GM19328 (cell line): ENCODE measurements around the gene NRIP3.

Source experiments
- ATAC-seq: cut with Tn5 transposase; IDR thresholded peaks from one replicate; pipeline ENCODE4 v1.9.1; 2021; ENCODE audit warnings: mild to moderate bottlenecking, moderate library complexity; ENCODE audit not compliant: unreplicated experiment

Gene NRIP3

DNA sequence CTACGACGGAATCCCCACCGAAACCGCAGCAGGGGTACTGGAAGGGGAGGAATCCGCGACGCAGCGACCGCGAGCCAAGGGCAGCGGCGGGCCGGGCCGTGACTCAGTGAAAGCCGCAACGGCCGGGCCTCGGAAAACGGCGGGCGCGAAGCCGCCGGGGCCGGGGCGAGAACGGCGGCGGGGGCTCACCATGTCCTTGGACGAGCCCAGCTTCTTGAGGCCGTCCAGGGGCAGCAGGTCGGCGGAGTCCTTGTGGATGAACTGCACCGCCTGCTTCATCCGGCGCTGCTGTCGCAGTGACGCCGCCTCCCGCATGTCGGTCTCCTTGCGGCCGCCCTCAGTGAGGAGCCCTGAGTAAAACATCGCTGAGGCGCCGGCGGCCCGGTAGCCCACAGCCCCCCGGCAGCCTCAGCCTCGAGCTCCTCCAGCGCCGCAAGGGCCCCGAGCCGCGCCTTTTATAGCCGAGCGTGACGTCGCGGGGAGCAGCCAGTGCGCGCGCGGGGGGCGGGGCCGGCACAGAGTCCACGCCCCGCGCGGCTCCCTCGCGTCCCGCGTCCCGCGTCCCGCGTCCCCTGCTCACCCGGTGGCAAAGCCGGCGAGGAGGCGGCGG, at the start of gene NRIP3:
NRIP3 (minus strand) TSS at position 429 of the 610 bp plus-strand sequence; CDS start at position 363, 66 bp downstream.
- ATAC-seq, result no peak

DNA sequence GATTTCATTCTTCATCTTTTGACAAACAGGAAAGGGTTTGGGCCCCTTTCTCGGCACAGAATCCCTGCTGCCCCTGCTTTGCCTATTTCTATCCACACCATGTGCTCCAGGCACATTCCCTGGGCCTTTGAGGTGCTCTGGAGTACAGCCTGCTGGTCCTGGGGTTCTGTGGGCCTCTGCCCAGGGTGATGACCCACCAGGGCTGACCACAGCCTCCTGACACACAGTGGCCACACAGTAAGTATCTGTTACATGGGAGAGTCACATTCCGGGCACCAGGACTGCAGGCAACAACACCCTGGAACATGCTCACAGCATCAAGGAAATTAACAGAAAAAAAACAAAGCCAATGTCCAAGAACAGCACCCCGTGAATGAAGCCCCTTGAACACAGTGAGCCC, 48.5 kb upstream of the NRIP3 start:
- ATAC-seq, result no peak

- ATAC-seq, result no peak
Observed at GRCh38 chr11:9049959-9050358, 46.2 kb upstream of the NRIP3 start.

DNA sequence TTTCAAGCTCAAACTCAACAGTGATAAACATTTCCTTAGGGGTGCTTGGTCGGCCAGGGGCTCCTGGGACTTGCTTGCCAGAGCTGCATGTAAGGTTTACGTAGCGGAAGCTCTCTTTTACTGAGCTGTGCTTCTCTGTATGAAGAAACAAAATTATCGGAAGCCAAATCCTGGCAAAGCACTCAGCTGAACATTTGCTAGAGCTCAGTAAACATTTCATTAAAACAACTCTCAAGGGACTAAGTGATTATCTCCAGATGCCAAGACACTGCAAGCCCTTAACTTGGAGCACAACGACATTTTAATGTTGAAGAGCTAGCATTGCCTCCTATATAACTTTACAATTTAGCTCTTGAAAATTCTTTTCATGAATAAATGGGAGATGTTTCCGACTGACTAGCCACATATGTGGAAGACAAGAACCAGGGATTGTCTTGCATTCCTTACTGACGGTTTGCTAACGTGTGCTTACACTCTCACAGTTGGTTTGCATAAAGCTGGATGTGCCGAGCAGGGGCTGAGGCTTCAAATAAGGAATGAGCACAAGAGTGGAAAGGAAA, 44.2 kb upstream of the NRIP3 start:
- no peak for ATAC-seq

GRCh38 chr11:9046481-9046880, 42.7 kb upstream of the NRIP3 start:
- ATAC-seq, result no peak

- ATAC-seq, result no peak
Observed at GRCh38 chr11:9042488-9042887, 38.7 kb upstream of the NRIP3 start.

DNA sequence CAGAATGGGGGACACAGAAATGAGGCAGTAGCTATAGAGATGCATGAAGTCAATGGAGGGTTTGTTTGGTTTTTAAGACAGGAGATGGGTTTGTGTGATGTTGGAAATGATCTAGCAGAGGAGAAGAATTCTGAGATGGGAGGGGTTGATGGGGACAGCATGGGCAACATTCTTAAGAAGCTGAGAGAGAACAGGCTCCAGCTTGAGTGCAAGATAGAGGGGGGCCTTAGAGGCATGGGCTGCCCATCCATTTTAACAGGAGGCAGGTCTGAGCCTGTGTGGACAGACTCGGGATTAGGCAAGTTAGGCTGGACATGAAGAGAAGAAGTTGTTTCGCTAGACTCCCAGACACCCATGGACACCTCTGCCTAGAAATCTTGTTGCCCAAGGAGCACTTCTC, 37.9 kb upstream of the NRIP3 start:
- no peak for ATAC-seq

- ATAC-seq, result no peak
Observed at GRCh38 chr11:9040410-9040809, 36.6 kb upstream of the NRIP3 start.

DNA sequence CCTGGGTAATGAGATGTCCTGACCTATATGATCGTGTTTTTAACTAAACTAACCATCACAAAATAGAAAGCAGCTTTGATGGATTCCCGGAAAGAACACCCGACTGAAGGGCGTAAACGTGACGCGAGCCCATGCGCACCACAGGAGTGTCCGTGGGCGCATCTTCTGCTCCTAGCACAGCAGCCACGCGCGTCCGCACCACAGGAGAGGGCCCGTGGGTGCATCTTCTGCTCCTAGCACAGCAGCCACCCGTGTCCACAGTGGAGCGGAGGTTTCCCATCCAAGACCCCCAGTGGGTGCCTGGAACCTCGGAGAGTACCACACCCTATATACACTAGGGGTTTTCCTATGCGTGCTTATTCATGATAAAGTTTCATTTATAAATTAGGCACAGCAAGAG, 36.1 kb upstream of the NRIP3 start:
- ATAC-seq, result no peak

GRCh38 chr11:9039198-9039597, 35.4 kb upstream of the NRIP3 start:
- ATAC-seq, result no peak

GRCh38 chr11:9038541-9038940, 34.7 kb upstream of the NRIP3 start:
- ATAC-seq, result no peak

GRCh38 chr11:9037963-9038362, 34.2 kb upstream of the NRIP3 start:
- ATAC-seq, result no peak

GRCh38 chr11:9037046-9037780, 33.4 kb upstream of the NRIP3 start:
- no peak for ATAC-seq

GRCh38 chr11:9030601-9031000, 26.8 kb upstream of the NRIP3 start:
- no peak for ATAC-seq

DNA sequence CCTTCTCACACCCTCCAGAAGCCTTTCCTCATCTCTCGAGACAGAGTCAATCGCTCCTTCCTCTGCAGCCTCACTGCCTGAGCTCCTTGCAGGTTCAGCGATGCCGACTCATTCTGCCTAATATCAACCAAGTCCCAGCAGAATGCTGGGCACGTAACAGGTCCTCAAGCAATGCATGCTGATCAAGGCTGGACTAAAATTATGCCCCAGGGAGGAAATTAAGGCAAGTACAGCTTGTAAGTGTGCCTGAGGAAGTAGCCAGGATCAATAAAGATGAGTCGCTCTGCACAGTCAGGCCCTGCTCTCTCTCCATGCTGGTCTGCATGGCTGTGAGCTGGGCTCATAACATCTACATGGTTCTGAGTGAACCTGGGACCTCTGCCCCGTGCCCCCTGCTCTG, 25.6 kb upstream of the NRIP3 start:
- ATAC-seq, result no peak

DNA sequence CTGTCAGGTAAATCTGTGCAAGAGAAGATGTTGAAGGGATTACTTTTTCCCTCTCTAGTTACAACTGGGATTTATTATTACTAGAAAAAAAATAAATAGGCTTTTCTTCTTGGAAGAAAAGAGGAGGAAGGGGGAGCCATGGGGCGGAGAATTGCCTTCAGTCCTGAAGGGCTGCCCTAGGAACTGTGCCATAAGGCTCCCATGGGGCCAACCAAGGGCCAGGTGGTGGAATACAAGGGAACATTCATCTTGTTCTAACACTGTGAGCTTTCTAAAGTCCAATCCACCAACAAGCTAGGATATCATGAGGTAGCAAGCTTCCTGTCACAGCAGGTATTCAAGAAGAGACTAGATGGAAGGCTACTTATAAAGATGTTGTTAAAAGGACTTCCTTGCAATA, 24.8 kb upstream of the NRIP3 start:
- no peak for ATAC-seq

DNA sequence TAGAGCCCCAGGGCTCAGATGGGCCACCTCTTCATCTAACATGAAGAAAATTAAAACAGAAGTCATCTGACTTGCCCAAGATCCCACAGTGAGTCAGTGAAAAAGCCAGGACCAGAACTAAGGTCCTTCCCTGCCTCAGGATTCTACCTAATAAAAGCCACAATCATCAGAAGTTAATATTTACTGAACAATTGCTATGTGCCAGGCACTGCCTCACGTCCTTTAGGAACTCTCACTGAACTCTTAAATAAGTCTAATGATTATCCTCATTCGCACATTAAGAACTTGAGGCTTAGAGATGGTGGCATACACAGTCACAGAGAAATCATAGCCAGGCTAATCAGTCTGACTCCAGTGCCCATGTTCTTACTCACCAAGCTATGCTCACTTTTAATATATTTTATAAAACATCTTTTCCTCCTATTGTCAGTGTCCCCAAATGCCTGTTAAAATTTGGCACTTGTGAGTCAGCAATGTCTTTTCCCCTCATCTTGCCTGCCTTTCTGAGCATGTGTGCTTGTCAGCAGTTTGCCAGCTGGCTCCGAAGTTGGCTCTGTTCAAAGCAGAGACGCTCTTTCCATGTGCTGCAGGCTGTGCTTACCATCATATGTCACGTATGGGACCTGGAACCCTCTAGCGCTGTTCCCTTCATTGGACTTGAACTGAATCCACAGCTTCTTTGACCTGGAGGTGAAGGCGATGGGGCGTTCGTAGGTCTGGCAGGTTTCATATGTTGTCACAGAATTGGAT, 21.5 kb upstream of the NRIP3 start:
- ATAC-seq, result no peak

- no peak for ATAC-seq
Observed at GRCh38 chr11:9022961-9023680, 19.3 kb upstream of the NRIP3 start.

DNA sequence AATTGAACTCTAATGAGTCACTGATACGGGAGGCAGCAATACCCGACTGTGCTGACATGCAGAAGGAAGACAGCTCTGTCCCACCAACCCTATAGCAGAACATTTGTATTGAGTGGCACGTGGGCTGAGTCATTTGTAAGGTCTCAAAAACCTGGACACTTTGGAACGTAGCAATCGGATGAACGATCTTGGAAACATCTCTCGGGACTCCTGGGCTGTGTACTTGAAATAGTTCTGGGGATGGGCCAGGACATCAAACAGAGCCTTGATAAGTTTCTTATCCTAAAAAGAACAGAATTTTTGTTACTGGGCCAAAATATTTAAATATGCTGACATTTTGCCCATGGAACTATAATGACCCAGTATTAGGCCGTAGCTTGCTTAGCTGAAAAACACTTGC, 17.1 kb upstream of the NRIP3 start:
- ATAC-seq, result no peak

DNA sequence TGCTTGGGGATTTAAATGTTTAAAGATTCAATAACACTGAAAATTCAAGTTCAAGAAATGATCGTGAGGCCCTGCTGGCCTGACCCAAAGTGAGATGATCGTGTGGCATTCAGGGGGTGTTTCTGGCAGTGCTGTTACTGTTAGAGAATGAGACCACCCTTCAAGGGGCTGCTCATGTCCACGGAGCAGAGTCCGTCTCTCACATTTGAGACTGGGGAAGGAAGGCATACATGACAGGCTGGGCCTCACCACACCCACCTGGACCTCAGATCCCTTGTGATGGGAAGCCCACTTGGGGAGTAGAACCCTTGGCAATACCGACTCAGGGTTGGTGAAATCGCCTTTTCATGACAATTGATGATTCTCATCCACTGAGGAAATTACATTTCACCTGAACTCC, 16.1 kb upstream of the NRIP3 start:
- ATAC-seq, result no peak

- no peak for ATAC-seq
Observed at GRCh38 chr11:9017773-9018172, 14.0 kb upstream of the NRIP3 start.
